GM21526 (cell line): ENCODE results near the gene DCK.
"Not testable (repeated sequence)": the region's sequence is repeated elsewhere in the genome, so short reads cannot be mapped to it uniquely, and the experiment has no call there.

Experiments
- ATAC-seq: cut with Tn5 transposase; IDR thresholded peaks from one replicate; pipeline ENCODE4 v1.9.1; 2021; ENCODE audit warnings: moderate library complexity; ENCODE audit not compliant: unreplicated experiment, low FRiP score

The DCK gene

DNA sequence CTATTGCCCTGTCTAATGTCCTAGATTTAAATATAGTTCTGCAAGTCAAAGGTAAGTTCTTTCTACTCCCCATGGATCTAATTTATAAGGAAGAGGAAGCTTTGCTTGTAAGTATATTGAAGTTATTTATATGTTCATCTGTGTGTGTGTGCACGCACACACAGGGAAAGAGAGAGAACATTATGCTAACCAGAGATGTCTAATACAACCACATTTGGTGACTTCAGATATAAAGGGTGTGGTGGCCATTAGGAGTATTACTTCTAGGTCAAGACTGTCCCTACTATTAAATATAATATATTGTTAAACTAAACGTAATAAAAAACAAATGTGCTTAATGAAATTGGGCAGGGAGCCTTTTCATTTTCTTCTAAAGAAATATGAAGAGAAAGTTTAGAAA, 4.1 kb downstream of the DCK start:
- ATAC-seq: no peak

DNA sequence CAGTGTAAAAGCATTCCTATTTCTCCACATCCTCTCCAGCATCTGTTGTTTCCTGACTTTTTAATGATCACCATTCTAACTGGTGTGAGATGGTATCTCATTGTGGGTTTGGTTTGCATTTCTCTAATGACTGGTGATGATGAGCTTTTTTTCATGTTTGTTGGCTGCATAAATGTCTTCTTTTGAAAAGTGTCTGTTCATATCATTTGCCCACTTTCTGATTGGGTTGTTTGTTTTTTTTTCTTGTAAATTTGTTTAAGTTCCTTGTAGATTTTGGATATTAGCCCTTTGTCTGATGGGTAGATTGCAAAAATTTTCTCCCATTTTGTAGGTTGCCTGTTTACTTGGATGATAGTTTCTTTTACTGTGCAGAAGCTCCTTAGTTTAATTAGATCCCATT, 6.2 kb downstream of the DCK start:
- ATAC-seq: not testable (repeated sequence)

DNA sequence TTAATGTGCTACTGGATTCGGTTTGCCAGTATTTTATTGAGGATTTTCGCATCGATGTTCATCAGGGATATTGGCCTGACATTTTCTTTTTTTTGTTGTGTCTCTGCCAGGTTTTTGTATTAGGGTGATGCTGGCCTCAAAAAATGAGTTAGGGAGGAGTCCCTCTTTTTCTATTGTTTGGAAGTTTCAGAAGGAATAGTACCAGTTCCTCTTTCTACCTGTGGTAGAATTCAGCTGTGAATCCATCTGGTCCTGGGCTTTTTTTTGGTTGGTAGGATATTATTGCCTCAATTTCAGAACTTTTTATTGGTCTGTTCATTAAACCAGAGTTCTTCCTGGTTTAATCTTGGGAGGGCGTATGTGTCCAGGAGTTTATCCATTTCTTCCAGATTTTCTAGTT, 7.9 kb downstream of the DCK start:
- ATAC-seq: not testable (repeated sequence)

DNA sequence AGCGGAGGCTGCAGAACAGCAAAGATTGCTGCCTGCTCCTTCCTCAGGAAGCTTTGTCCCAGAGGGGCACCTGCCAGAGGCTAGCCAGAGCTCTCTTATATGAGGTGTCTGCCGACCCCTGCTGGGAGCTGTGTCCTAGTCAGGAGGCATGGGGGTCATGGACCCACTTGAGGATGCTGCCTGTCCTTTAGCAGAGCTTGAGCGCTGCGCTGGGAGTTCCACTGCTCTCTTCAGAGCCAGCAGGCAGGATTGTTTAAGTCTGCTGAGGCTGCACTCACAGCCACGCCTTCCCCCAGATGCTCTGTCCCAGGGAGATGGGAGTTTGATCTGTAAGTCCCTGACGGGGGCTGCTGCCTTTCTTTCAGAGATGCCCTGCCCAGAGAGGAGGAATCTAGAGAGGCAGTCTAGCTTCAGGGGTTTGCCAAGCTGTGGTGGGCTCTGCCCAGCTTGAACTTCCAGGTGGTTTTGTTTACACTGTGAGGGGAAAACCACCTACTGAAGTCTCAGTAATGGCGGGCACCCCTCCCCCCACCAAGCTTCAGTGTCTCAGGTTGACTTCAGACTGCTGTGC, 10.9 kb downstream of the DCK start:
- ATAC-seq: peak; percentile 36

DNA sequence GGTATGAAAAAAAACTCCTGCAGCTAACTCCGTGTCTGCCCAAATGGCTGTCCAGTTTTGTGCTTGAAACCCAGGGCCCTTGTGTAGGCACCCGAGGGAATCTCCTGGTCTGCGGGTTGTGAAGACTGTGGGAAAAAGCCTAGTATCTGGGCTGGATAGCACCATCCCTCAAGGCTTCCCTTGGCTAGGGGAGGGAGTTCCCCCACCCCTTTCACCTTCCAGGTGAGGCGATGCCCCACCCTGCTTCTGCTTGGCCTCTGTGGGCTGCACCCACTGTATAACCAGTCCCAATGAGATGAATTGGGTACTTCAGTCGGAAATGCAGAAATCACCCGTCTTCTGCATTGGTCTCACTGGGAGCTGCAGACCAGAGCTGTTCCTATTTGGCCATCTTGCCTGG, 11.6 kb downstream of the DCK start:
- not testable (repeated sequence) for ATAC-seq

DNA sequence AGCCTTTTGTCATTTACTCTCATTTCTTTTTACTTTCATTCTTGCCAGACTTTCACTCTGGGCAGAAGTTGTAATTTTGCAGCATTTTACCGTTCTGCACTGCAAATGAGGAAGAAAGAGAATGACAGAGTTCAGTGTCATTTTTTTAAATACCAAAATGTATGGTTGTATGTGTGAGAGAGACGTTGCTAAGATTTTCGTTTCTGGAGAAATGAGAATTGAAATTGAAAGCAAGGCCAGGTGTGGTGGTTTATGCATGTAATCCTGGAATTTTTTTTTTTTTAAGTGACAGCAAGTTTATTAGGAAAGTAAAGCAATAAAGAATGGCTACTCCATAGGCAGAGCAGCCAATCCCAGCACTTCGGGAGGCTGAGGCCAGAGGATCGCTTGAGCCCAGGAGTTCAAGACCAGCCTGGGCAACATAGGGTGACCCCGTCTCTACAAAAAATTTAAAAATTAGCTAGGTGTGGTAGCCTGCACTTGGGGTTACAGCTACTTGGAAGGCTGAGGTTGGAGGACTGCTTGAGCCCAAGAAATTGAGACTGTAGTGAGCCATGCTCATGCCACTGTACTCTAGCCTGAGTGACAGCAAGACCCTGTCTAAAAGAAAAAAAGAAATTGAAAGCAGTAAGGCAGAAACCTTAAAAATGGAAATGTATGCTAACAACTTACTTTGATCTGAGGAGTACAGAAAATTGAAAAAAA, 12.9 kb downstream of the DCK start:
- peak; percentile 86 for ATAC-seq

DNA sequence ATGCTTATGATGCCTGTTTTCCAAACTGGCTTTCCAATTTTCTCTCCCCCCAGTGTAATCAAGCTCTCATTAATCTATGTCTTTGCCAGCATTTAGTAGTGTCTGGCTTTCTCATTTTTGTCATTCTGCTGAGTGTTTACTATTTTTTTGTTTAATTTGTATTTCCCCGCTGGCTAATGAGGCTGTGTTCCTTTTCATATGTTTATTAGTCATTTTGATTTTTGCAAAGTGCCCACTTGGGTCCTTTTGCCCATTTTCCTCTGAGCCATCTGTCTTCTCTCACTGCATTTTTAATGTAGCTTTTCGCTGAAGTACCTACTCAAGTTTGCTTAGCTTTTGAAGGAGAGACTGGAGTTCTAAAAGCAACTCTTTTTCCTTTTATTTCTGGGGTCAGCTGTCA, 14.7 kb downstream of the DCK start:
- no peak for ATAC-seq

DNA sequence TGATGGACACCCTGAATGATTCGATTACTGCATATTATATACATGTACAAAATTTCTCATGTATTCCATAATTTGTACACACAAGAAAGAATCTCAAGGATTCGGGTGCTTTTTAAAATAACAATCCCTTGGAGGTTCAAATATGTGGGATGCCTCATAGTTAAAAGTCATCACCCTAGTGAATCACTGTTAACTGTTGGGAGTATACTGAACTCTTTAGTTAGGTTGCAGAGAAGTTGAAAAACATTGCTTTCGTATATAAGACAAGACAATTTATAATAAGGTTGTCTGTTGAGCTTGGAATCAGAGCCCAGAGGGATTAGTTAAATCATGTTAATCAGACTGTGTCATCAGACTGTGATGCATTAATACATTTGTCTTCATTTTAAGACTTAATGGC, 15.6 kb downstream of the DCK start:
- ATAC-seq: no peak

DNA sequence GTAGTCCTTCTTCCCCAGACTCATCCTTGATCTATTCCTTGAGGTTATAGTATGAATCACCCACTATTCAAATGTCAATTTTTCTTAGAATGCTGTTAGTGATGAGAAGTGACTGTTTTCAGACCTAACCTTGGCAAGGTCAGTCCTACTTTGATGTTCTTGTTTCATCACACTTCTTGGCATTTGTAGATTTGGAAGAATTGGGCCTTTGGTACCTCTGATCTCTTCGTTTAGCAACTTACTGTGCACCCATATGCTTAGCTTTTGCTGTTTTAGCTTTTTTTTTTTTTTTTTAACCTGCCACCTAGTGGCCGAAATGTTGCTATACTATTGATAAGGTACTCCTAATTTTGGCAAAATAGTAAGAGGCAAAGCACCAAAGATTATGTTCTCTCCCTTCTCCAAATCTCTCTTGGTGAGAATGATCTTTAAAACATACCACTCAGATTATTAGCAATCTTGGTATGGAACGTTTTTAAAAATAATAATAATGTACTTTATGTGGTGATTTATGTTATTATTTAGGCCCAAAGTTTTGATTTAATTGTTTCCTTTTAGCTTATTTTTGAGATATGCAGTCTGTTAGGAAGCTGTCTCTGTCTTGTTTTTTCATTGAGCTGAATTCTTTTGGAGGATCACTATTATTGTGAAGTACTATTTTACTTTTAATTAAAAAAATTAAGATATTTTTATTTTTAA, 16.6 kb downstream of the DCK start:
- ATAC-seq: peak; percentile 52

DNA sequence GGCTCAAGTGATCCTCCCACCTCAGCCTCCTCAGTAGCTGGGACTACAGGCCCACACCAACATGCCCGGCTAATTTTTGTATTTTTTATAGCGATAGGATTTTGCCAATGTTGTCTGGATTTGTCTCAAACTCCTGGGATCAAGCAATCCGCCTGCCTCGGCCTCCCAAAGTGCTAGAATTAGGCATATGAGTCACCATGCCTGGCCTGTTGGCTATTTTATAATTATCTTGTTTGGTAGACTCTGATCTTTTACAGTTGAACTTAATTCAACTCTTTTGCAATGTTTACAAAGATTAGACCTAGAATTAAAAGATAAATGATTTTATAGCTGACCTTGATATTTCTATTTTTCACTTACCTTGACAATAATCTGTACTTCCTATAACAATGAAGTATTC, 18.0 kb downstream of the DCK start:
- no peak for ATAC-seq

DNA sequence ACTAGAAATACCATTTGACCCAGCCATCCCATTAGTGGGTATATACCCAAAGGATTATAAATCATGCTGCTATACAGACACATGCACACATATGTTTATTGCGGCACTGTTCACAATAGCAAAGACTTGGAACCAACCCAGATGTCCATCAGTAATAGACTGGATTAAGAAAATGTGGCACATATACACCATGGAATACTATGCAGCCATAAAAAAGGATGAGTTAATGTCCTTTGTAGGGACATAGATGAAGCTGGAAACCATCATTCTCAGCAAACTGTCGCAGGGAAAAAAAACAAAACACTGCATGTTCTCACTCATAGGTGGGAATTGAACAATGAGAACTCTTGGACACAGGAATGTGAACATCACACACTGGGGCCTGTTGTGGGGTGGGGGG, 23.9 kb downstream of the DCK start:
- ATAC-seq: not testable (repeated sequence)

DNA sequence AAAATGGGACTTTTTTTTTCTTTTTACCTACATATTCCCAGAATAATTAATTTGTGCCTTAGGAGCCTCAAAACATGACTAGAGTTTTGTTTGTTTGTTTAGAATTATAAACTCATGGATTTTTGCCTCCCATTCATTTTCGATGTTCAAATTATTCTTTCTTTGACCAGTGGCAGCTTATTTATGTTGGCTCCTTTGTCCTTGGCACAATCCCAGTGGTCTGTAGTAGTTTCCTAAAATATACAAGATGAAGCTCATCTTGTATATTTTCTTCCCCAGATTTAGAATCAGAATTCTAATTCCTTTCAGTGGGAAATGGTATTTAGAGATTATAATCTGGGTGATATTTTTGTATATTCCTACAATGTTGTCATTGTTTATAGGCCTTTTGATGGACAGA, 27.2 kb downstream of the DCK start:
- ATAC-seq: no peak

DNA sequence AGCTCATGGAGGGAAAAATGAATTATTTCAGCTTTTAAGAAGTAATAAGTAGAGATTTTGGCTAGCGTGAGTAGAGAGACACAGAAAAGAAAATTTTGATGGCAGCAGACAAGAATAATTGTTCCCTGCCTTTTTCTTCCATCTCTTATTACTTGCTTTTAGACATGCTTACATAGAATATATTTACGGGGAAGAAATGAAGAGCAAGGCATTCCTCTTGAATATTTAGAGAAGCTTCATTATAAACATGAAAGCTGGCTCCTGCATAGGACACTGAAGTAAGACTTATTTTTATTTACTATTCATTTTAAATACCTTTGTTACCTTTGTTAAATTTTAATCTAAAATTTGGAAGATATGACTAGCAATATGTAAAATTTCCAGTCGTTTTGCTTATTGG, 32.2 kb downstream of the DCK start:
- ATAC-seq: no peak

DNA sequence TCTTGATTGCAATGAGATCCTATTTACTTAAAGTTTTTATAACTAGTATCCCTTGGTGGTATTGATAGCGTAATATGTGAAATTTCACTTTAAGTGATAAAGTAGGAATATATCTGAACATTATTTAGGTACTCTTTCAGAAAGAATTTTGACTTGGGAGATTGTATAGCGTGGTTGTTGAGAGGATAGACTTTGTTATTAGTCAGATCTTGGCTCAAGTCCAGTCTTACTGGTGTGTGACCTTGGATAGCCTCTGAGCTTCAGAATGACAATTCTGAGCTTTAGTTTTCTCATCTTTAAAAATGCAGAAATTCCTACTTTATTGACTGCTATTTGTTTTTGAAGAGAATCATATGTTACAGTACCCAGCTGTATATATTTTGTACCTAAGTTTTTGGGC, 32.6 kb downstream of the DCK start:
- no peak for ATAC-seq

DNA sequence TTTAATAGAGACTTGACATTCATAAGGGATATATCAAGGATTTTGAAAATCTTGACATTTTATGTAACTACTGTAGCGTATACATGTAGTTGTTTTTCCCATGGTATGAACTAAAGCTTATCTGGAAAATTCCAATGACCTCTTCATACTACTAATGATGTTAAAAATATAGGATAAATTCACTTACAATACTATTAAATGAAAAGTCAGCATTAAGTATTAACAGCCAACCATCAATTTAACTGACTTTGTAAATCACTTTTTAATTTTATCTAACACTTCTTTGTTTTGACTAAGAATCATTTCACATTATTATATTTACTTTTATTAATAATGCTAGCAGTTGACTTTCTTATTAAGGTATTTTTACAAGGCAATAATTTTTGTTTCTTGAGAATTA, 34.2 kb downstream of the DCK start:
- ATAC-seq: no peak

DNA sequence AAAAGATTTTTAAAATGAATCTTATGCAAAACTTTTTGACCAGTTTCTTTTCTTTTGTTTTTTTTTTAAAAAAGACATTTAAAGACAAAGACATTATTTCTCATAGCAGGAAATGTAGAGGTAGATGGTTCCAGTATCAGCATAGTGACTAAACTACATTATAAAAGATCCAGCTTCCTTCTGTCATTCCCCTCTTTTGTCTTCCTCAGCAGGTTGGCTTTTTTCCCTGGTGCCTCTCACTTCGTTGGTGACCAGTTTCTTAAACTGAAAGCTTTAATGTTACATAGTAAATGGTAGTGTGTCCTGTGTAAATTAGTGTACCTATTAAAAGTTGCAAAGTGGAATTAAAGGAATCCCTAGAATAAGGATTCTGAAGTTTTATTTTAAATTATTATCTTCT, 36.1 kb downstream of the DCK start:
- no peak for ATAC-seq

DNA sequence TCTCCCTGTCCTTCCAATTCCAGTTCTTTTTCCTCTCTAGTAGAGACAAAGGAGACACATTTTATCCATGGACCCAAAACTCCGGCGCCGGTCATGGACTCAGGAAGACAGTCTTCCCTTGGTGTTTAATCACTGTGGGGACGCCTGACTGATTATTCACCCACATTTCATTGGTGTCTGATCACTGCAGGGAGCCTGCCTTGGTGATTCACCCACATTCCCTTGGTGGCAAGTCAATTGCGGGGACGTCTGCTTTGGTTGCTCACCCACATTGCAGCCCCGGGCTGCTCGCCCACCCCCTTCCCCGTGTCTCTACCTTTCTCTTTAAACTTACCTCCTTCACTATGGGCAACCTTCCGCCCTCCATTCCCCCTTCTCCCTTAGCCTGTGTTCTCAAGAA, 38.7 kb downstream of the DCK start:
- not testable (repeated sequence) for ATAC-seq

DNA sequence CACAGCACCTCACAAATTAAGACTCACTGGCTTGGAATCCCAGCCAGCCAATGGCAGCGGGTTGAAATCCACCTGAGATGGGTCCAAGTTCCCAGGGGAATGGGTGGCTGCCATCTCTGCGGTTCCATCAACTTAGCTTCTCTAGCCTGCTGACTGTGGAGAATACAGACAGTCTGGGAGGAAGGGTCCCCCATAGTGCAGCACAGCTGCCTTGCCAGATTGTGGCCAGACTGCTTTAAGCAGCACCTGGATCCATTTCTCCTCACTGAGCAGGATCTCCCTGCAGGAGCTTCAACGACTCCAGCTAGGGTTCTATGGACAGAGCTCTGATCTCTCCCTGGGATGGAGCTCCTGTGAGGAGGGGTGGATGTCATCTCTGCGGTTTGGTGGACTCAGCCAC, 51.8 kb downstream of the DCK start:
- no peak for ATAC-seq

DNA sequence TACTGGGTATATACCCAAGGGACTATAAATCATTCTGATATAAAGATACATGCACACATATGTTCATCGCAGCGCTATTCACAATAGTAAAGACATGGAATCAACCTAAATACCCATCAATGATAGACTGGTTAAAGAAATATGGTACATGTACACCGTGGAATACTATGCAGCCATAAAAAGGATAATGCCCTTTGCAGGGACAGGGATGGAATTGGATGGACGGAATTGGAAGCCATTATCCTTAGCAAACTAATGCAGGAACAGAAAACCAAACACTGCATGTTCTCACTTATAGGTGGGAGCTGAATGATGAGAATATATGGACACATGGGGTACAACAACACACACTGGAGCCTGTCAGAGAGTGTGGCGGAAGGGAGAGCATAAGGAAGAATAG, 55.9 kb downstream of the DCK start:
- no peak for ATAC-seq

DNA sequence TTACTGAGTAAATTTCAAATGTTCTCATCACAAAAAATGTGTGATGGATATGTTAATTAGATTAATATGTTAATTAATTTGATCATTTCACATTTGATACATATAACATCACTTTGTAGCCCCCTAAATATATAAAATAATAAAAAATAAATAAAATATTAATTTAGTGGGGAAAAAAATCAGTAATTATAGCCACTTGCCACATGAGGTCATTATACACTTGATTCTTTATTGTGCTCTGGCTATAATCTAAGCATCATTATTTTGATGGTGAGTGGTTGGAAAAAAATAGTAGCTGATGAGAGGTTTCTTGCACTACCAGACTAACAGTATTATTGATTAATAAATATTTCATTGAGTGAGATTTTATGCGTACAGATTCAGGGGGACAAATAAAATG, 57.4 kb downstream of the DCK start:
- no peak for ATAC-seq

DNA sequence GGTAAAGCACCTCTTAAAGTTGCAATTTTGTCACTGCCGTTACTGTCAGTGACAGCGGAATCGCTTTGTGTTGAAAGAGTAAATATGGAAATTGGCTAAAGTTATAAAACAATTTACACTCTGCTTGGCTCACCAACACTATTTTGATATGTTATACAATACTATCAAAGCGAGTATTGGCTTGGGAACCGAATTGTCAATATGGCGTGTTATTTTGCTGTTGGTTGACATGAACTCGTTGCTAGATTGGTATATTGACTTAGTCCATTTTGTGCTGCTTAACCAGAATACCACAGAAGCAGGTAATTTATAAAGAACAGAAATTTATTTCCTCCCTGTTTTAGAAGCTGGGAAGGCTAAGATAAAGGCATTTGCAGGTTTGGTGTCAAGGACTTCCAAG, 58.6 kb downstream of the DCK start:
- ATAC-seq: no peak

DNA sequence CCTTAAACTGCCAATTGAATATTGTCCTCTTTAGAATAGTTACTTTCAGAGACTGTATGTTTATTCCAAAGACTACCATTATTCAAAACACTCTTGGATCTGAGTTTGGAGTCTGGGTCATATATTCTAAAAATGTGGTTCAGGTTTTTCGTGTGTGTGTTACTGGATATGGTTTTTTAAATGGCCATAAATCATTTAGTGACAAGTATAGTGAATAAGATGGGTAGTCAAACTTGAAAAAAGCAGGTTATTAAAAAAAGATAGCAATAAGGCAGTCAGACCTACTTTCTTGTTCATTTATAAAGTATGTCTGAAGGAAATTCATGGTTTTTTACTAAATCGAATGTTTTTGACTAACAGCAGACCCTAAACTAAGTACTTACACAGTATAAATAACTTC, 59.3 kb downstream of the DCK start:
- no peak for ATAC-seq
